GM12892 (cell line): ENCODE measurements around the gene MRM2.

Experiments
- POLR2A ChIP-seq: IDR thresholded peaks from 2 replicates; pipeline ENCODE4 v1.6.1; 2011; ENCODE audit warnings: low read depth, low read length, control low read depth
- POLR2AphosphoS5 ChIP-seq: IDR thresholded peaks from 2 replicates; pipeline ENCODE4 v1.6.1; 2011; ENCODE audit warnings: low read depth, low read length, control low read depth

DNA sequence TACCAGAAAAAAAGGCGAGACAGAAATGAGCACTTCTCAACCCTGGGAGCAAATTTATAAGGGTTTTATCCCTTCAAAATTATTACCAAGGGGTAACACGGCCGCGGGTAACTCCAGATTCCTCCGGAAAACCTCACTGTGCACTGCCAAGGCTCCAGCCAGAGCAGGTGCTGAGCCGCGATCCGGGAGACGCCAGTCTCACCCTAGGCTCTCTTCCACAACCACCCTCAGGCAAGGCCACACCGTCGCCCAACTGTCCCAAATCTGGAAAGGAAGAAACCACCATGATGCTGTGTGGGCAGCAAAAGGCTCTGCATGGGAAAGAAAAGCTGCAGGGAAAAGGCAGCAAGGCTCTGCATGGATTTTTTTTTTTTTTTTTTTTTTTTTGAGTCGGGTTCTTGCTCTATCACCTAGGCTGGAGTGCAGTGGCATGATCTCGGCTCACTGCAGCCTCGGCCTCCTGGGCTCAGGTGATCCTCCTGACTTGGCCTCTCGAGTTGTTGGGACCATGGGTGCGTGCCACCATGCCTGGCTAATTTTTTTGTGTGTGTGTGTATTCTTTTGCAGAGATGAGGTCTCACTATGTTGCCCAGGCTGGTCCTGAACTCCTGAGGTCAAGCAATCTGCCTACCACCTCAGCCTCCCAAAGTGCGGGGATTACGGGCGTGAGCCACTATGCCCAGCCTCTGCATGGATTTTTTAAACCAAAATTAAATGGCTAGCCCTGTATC, 48.3 kb downstream of the MRM2 start:
- TF ChIP-seq POLR2A (no peak), POLR2AphosphoS5 (no peak)
